Heart left ventricle (tissue), 13 donors: ENCODE data around the gene MOV10.

ENCODE experiments used
- POLR2A ChIP-seq, 2 donors: fragments of 450-650 bp; IDR thresholded peaks; one replicate each; pipeline ENCODE4 v1.6.1; 2017; ENCODE audit warnings: antibody characterized with exemption in 2 of 2, mild to moderate bottlenecking in 2 of 2, moderate library complexity in 2 of 2
- TF ChIP-seq, protein P1 (sequence below), 12 donors: fragments of 200-600 bp; sonication (generic) in 4 of 12; IDR thresholded peaks; one replicate each; pipeline versions ENCODE4 v1.5.0 to v1.8.0; 2018 to 2022; ENCODE audit warnings: antibody characterized with exemption in 12 of 12, mild to moderate bottlenecking in 5 of 12
- donor health status: ischemic (EF 13 %, LVEDD 7.1; RV severe dilation, severe dysfunction).
- donor health status: DM: no; HTN: yes; CAD: no.
- donor health status: DM: no; HTN: no; CAD: no.
- donor health status: ischemic (EF 25% LVEDD 6.9; RV normal size, moderate dysfunction).
- donor health status: ischemic (EF 25% LVEDD 5.7; RV mildly dilated, moderate dysfunction).
- donor health status: ischemic (EF 35%, LVEDD 5.7; RV mildly dilated, moderate dysfunction).
- donor health status: nonischemic (EF 11% LVEDD 7.7; RV severe dilation, severe dysfunction).
- donor health status: DM: yes; HTN: yes; CAD: no.
- donor health status: PGD.
- donor health status: ischemic (EF 29% LVEDD 5.4; RV normal size, mild dysfunction).
- donor health status: nonischemic (EF 23%, LVEDD 6.1; RV moderate dilation, normal function).

- TF ChIP-seq, protein P1, sequence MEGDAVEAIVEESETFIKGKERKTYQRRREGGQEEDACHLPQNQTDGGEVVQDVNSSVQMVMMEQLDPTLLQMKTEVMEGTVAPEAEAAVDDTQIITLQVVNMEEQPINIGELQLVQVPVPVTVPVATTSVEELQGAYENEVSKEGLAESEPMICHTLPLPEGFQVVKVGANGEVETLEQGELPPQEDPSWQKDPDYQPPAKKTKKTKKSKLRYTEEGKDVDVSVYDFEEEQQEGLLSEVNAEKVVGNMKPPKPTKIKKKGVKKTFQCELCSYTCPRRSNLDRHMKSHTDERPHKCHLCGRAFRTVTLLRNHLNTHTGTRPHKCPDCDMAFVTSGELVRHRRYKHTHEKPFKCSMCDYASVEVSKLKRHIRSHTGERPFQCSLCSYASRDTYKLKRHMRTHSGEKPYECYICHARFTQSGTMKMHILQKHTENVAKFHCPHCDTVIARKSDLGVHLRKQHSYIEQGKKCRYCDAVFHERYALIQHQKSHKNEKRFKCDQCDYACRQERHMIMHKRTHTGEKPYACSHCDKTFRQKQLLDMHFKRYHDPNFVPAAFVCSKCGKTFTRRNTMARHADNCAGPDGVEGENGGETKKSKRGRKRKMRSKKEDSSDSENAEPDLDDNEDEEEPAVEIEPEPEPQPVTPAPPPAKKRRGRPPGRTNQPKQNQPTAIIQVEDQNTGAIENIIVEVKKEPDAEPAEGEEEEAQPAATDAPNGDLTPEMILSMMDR (IDR thresholded peaks at IDR 0.05), result no peak
- no peak for TF ChIP-seq POLR2A (IDR thresholded peaks at IDR 0.05)
These were observed 61.3 kb downstream of the MOV10 start for GRCh38 chr1:112735752-112736151.
